ENCODE data around the gene OR6B2.

The OR6B2 gene

GRCh38 chr2:240064898-240065297 is 34.7 kb upstream of the OR6B2 start:
- Histone ChIP-seq H3K27me3 (ENCODE audit: control insufficient read depth in 1 of 2, insufficient read depth in 1 of 2, low read length in 2 of 2) (peaks cover 4 to 40% of the 10 kb centered on the region in 2 experiments), H3K23ac (ENCODE audit: low read length in 2 of 2) (no peak overlapping the region), H2BK120ac (ENCODE audit: low read depth, low read length) (no peak overlapping the region), H3K27ac (ENCODE audit: low read length, poor library complexity, severe bottlenecking) (no peak overlapping the region), H3K79me1 (replicated peaks; ENCODE audit: low read length, poor library complexity, severe bottlenecking) (no peaks in the 10 kb centered on the region), H2AK5ac (ENCODE audit: low read length, severe bottlenecking) (no peak overlapping the region), H3K9ac (ENCODE audit: low read length) (no peak overlapping the region), H2BK12ac (ENCODE audit: low read length in 2 of 2) (no peak overlapping the region), H2BK15ac (ENCODE audit: low read depth, poor library complexity, severe bottlenecking) (no peak overlapping the region), H2BK5ac (ENCODE audit: low read depth, low read length, poor library complexity, severe bottlenecking) (no peak overlapping the region), H3K9me3 (ENCODE audit: control insufficient read depth, low read length) (peaks cover 4% of the 10 kb centered on the region), H4K8ac (ENCODE audit: low read length) (no peak overlapping the region), H3K4ac (ENCODE audit: low read depth in 1 of 2, low read length in 2 of 2) (no peak overlapping the region), H3K36me3 (ENCODE audit: control insufficient read depth in 1 of 2, insufficient read depth in 2 of 2, low read depth in 1 of 2, low read length in 2 of 2) (no peaks in the 10 kb centered on the region), H3K18ac (ENCODE audit: low read depth in 1 of 2, low read length in 2 of 2) (no peak overlapping the region), H2AFZ (ENCODE audit: low read depth, low read length) (no peak overlapping the region), H4K91ac (ENCODE audit: low read length) (no peak overlapping the region), H3K4me1 (ENCODE audit: control insufficient read depth, insufficient read depth, low read depth, low read length) (no peaks in the 10 kb centered on the region), H3K14ac (ENCODE audit: low read length in 2 of 2) (no peak overlapping the region), H3K4me3 (ENCODE audit: insufficient read depth in 1 of 2, low read depth in 1 of 2, low read length in 2 of 2) (no peak overlapping the region), H3K4me2 (ENCODE audit: low read length, poor library complexity, severe bottlenecking) (no peak overlapping the region)
- 84% methylated on average over 3 of the region's 4 CpGs for WGBS
- DNase-seq: no peak

- H2BK12ac ChIP-seq (ENCODE audit: low read length in 2 of 2): no peak overlapping the region
- no peak overlapping the region for H4K91ac ChIP-seq (ENCODE audit: low read length)
- H3K4me1 ChIP-seq (ENCODE audit: control insufficient read depth, insufficient read depth, low read depth, low read length): no peaks in the 10 kb centered on the region
- H2AFZ ChIP-seq (ENCODE audit: low read depth, low read length): no peak overlapping the region
- no peak overlapping the region for H2BK15ac ChIP-seq (ENCODE audit: low read depth, poor library complexity, severe bottlenecking)
- H2BK5ac ChIP-seq (ENCODE audit: low read depth, low read length, poor library complexity, severe bottlenecking): no peak overlapping the region
- H3K23ac ChIP-seq (ENCODE audit: low read length in 2 of 2): no peak overlapping the region
- H3K14ac ChIP-seq (ENCODE audit: low read length in 2 of 2): no peak overlapping the region
- no peaks in the 10 kb centered on the region for H3K9me3 ChIP-seq (ENCODE audit: control insufficient read depth, low read length)
- H3K27ac ChIP-seq (ENCODE audit: low read length, poor library complexity, severe bottlenecking): no peak overlapping the region
- H3K79me1 ChIP-seq (replicated peaks; ENCODE audit: low read length, poor library complexity, severe bottlenecking): no peaks in the 10 kb centered on the region
- no peaks in the 10 kb centered on the region for H3K36me3 ChIP-seq (ENCODE audit: control insufficient read depth in 1 of 2, insufficient read depth in 2 of 2, low read depth in 1 of 2, low read length in 2 of 2)
- H3K27me3 ChIP-seq (ENCODE audit: control insufficient read depth in 1 of 2, insufficient read depth in 1 of 2, low read length in 2 of 2): peaks cover 4 to 60% of the 10 kb centered on the region in 2 experiments
- 10% methylated on average over 2 of the region's 4 CpGs for WGBS
- H3K18ac ChIP-seq (ENCODE audit: low read depth in 1 of 2, low read length in 2 of 2): no peak overlapping the region
- no peak overlapping the region for H2BK120ac ChIP-seq (ENCODE audit: low read depth, low read length)
- H4K8ac ChIP-seq (ENCODE audit: low read length): no peak overlapping the region
- H3K9ac ChIP-seq (ENCODE audit: low read length): no peak overlapping the region
- no peak overlapping the region for H2AK5ac ChIP-seq (ENCODE audit: low read length, severe bottlenecking)
- peak; percentile 60 for DNase-seq
- no peak overlapping the region for H3K4ac ChIP-seq (ENCODE audit: low read depth in 1 of 2, low read length in 2 of 2)
- H3K4me2 ChIP-seq (ENCODE audit: low read length, poor library complexity, severe bottlenecking): no peak overlapping the region
- H3K4me3 ChIP-seq (ENCODE audit: insufficient read depth in 1 of 2, low read depth in 1 of 2, low read length in 2 of 2): no peak overlapping the region
Observed at GRCh38 chr2:240060977-240061591, 30.9 kb upstream of the OR6B2 start.

- peak overlapping the region; percentile 6 for H4K8ac ChIP-seq (ENCODE audit: low read length)
- H3K4me3 ChIP-seq (ENCODE audit: insufficient read depth in 1 of 2, low read depth in 1 of 2, low read length in 2 of 2): no peak overlapping the region
- no peaks in the 10 kb centered on the region for H3K4me1 ChIP-seq (ENCODE audit: control insufficient read depth, insufficient read depth, low read depth, low read length)
- WGBS: 92% methylated on average over 11 of the region's 11 CpGs
- no peak overlapping the region for H2BK15ac ChIP-seq (ENCODE audit: low read depth, poor library complexity, severe bottlenecking)
- H2BK5ac ChIP-seq (ENCODE audit: low read depth, low read length, poor library complexity, severe bottlenecking): no peak overlapping the region
- no peak overlapping the region for H3K23ac ChIP-seq (ENCODE audit: low read length in 2 of 2)
- no peak overlapping the region for H3K9ac ChIP-seq (ENCODE audit: low read length)
- no peak overlapping the region for H4K91ac ChIP-seq (ENCODE audit: low read length)
- no peak overlapping the region for H3K4ac ChIP-seq (ENCODE audit: low read depth in 1 of 2, low read length in 2 of 2)
- no peak overlapping the region for H3K14ac ChIP-seq (ENCODE audit: low read length in 2 of 2)
- H2BK120ac ChIP-seq (ENCODE audit: low read depth, low read length): no peak overlapping the region
- H3K4me2 ChIP-seq (ENCODE audit: low read length, poor library complexity, severe bottlenecking): no peak overlapping the region
- no peak overlapping the region for H2AFZ ChIP-seq (ENCODE audit: low read depth, low read length)
- peaks cover 5 to 84% of the 10 kb centered on the region in 2 experiments for H3K27me3 ChIP-seq (ENCODE audit: control insufficient read depth in 1 of 2, insufficient read depth in 1 of 2, low read length in 2 of 2)
- DNase-seq: no peak
- no peak overlapping the region for H3K27ac ChIP-seq (ENCODE audit: low read length, poor library complexity, severe bottlenecking)
- H3K36me3 ChIP-seq (ENCODE audit: control insufficient read depth in 1 of 2, insufficient read depth in 2 of 2, low read depth in 1 of 2, low read length in 2 of 2): no peaks in the 10 kb centered on the region
- H3K9me3 ChIP-seq (ENCODE audit: control insufficient read depth, low read length): no peaks in the 10 kb centered on the region
- H2BK12ac ChIP-seq (ENCODE audit: low read length in 2 of 2): no peak overlapping the region
- H3K18ac ChIP-seq (ENCODE audit: low read depth in 1 of 2, low read length in 2 of 2): no peak overlapping the region
- no peak overlapping the region for H2AK5ac ChIP-seq (ENCODE audit: low read length, severe bottlenecking)
- H3K79me1 ChIP-seq (replicated peaks; ENCODE audit: low read length, poor library complexity, severe bottlenecking): no peaks in the 10 kb centered on the region
Observed at GRCh38 chr2:240056678-240057077, 26.4 kb upstream of the OR6B2 start.

GRCh38 chr2:240055177-240055917 is 25.1 kb upstream of the OR6B2 start:
- Histone ChIP-seq H3K23ac (ENCODE audit: low read length in 2 of 2) (no peak overlapping the region), H2BK15ac (ENCODE audit: low read depth, poor library complexity, severe bottlenecking) (no peak overlapping the region), H2BK120ac (ENCODE audit: low read depth, low read length) (no peak overlapping the region), H3K36me3 (ENCODE audit: control insufficient read depth in 1 of 2, insufficient read depth in 2 of 2, low read depth in 1 of 2, low read length in 2 of 2) (no peaks in the 10 kb centered on the region), H3K27ac (ENCODE audit: low read length, poor library complexity, severe bottlenecking) (no peak overlapping the region), H4K91ac (ENCODE audit: low read length) (no peak overlapping the region), H3K9me3 (ENCODE audit: control insufficient read depth, low read length) (no peaks in the 10 kb centered on the region), H3K4ac (ENCODE audit: low read depth in 1 of 2, low read length in 2 of 2) (no peak overlapping the region), H2AK5ac (ENCODE audit: low read length, severe bottlenecking) (no peak overlapping the region), H3K4me2 (ENCODE audit: low read length, poor library complexity, severe bottlenecking) (no peak overlapping the region), H2BK12ac (ENCODE audit: low read length in 2 of 2) (no peak overlapping the region), H3K27me3 (ENCODE audit: control insufficient read depth in 1 of 2, insufficient read depth in 1 of 2, low read length in 2 of 2) (peaks cover 5 to 93% of the 10 kb centered on the region in 2 experiments), H2BK5ac (ENCODE audit: low read depth, low read length, poor library complexity, severe bottlenecking) (no peak overlapping the region), H3K4me3 (ENCODE audit: insufficient read depth in 1 of 2, low read depth in 1 of 2, low read length in 2 of 2) (no peak overlapping the region), H3K9ac (ENCODE audit: low read length) (no peak overlapping the region), H4K8ac (ENCODE audit: low read length) (no peak overlapping the region), H3K18ac (ENCODE audit: low read depth in 1 of 2, low read length in 2 of 2) (no peak overlapping the region), H3K4me1 (ENCODE audit: control insufficient read depth, insufficient read depth, low read depth, low read length) (no peaks in the 10 kb centered on the region), H3K79me1 (replicated peaks; ENCODE audit: low read length, poor library complexity, severe bottlenecking) (no peaks in the 10 kb centered on the region), H2AFZ (ENCODE audit: low read depth, low read length) (no peak overlapping the region), H3K14ac (ENCODE audit: low read length in 2 of 2) (no peak overlapping the region)
- 60% methylated on average over 13 of the region's 13 CpGs for WGBS
- no peak for DNase-seq

Measured in mesenchymal stem cell (in vitro differentiated cells and primary cell).